HCT116 (cell line): ENCODE measurements around the gene MBTPS1.

ENCODE experiments used
- CTCF ChIP-seq, 3 experiments: fragments of 200-600 bp in 1 of 3; sonication (generic) in 1 of 3; IDR thresholded peaks in 2 of 3; conservative IDR thresholded peaks in 1 of 3; 2 replicates each; pipeline ENCODE4 v1.5.1; 2012 to 2017; ENCODE audit warnings: low read depth in 2 of 3, low read length in 2 of 3, antibody characterized with exemption in 1 of 3, borderline replicate concordance in 1 of 3, control low read depth in 1 of 3, mild to moderate bottlenecking in 1 of 3, mixed read lengths in 1 of 3, mixed run types in 1 of 3, moderate library complexity in 1 of 3; ENCODE audit not compliant: insufficient read depth in 1 of 3
- EGR1 ChIP-seq: IDR thresholded peaks from 2 replicates; pipeline ENCODE4 v1.6.1; 2012; ENCODE audit warnings: low read depth
- EZH2 ChIP-seq: fragments of 200-600 bp; sonication (generic); IDR thresholded peaks from 2 replicates; pipeline ENCODE4 v1.6.1; 2017; ENCODE audit warnings: antibody characterized with exemption, mixed run types
- EZH2phosphoT487 ChIP-seq: fragments of 200-600 bp; IDR thresholded peaks from 2 replicates; pipeline ENCODE4 v1.6.1; 2018; ENCODE audit warnings: antibody characterized with exemption, borderline replicate concordance
- POLR2A ChIP-seq: IDR thresholded peaks from 2 replicates; pipeline ENCODE4 v1.7.0; 2011; ENCODE audit warnings: borderline replicate concordance; ENCODE audit not compliant: insufficient read depth, insufficient read length; ENCODE audit errors: extremely low read depth
- POLR2AphosphoS5 ChIP-seq: IDR thresholded peaks from 2 replicates; pipeline ENCODE4 v1.6.1; 2011; ENCODE audit warnings: mild to moderate bottlenecking, low read depth, low read length, moderate library complexity
- RAD21 ChIP-seq: IDR thresholded peaks from 2 replicates; pipeline ENCODE4 v1.6.1; 2012; ENCODE audit warnings: low read depth, mild to moderate bottlenecking
- SIN3A ChIP-seq: IDR thresholded peaks from 2 replicates; pipeline ENCODE4 v1.6.1; 2012; ENCODE audit warnings: low read depth
- TCF7L2 ChIP-seq: IDR thresholded peaks from 2 replicates; pipeline ENCODE4 v1.7.0; 2011; ENCODE audit warnings: borderline replicate concordance, inconsistent platforms; ENCODE audit not compliant: insufficient read depth, insufficient read length; ENCODE audit errors: extremely low read depth
- ZFX ChIP-seq: fragments of 450-650 bp; IDR thresholded peaks from 2 replicates; pipeline ENCODE4 v1.6.1; 2017
- TF ChIP-seq, protein P1 (sequence below): IDR thresholded peaks from 2 replicates; pipeline ENCODE4 v1.6.1; 2012
- TF ChIP-seq, protein P2 (sequence below): IDR thresholded peaks from 2 replicates; pipeline ENCODE4 v1.6.1; 2012

DNA sequence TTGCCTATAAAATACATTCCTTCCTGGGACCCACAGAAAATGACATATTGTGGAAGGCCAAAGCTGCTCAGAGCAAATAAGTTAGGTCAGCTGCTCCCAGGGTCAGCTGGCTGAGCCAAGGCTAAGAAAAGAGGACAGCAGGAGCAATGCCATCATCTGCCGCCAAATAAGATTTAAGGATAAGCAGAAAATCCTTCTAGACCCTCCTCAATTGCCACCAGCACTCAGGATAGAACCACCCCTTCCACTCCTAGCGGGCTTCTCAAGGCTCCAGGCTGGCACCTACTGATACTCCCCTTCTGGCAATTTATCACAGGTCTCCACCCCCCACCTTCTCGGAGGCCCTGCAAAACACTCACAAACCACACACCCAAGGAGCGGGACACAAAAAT lies 22.9 kb downstream of the MBTPS1 start:
- TF ChIP-seq, protein P1, sequence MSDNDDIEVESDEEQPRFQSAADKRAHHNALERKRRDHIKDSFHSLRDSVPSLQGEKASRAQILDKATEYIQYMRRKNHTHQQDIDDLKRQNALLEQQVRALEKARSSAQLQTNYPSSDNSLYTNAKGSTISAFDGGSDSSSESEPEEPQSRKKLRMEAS, result no peak
- TF ChIP-seq RAD21, result no peak
- TF ChIP-seq CTCF (IDR thresholded peaks at IDR 0.05 in 2 of 3, conservative IDR thresholded peaks at IDR 0.05 in 1 of 3; ENCODE audit: borderline replicate concordance in 1 of 3, insufficient read depth in 1 of 3, low read depth in 2 of 3, low read length in 2 of 3), result no peak
- TF ChIP-seq, protein P2, sequence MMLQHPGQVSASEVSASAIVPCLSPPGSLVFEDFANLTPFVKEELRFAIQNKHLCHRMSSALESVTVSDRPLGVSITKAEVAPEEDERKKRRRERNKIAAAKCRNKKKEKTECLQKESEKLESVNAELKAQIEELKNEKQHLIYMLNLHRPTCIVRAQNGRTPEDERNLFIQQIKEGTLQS, result no peak
- no peak for TF ChIP-seq EZH2
- no peak for TF ChIP-seq EZH2phosphoT487
- TF ChIP-seq POLR2A, result no peak
- no peak for TF ChIP-seq EGR1
- TF ChIP-seq POLR2AphosphoS5, result no peak
- no peak for TF ChIP-seq TCF7L2
- TF ChIP-seq SIN3A, result no peak
- no peak for TF ChIP-seq ZFX
